SU-DHL-6 (cell line): ENCODE data around the gene OS9.

Experiments used
- EZH2phosphoT487 ChIP-seq: fragments of 200-600 bp; sonication (generic), shearing (Covaris generic); conservative IDR thresholded peaks from 2 replicates; pipeline ENCODE4 v1.6.1; 2018; ENCODE audit warnings: mild to moderate bottlenecking, antibody characterized with exemption, low read length, moderate library complexity, mixed read lengths
- TF ChIP-seq, protein P1 (sequence below): fragments of 200-600 bp; sonication (generic); IDR thresholded peaks from one replicate; pipeline ENCODE4 v1.5.1; 2017; ENCODE audit warnings: antibody characterized with exemption, mild to moderate bottlenecking, low read length, moderate library complexity; ENCODE audit not compliant: insufficient read depth, poor library complexity, severe bottlenecking

DNA sequence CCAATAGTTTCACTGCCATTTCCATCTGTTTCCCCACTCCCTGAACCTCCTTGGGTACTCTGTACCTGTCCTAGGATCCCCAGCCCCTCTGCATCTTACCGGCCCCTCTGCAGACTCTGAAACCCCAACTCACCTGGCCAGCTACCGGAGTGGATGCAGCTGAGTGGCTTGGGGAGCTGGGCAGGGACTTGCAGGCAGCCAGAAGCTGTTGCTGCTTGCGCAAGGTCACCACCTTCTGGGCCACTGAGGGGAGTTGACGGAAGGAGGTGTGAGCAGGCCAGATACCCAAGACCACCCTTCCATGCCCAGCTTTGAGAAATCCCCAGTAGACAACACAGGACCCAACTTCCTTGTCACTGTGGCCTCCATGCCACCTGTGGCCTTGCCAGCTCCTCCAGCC, 38.3 kb downstream of the OS9 start:
- TF ChIP-seq, protein P1, sequence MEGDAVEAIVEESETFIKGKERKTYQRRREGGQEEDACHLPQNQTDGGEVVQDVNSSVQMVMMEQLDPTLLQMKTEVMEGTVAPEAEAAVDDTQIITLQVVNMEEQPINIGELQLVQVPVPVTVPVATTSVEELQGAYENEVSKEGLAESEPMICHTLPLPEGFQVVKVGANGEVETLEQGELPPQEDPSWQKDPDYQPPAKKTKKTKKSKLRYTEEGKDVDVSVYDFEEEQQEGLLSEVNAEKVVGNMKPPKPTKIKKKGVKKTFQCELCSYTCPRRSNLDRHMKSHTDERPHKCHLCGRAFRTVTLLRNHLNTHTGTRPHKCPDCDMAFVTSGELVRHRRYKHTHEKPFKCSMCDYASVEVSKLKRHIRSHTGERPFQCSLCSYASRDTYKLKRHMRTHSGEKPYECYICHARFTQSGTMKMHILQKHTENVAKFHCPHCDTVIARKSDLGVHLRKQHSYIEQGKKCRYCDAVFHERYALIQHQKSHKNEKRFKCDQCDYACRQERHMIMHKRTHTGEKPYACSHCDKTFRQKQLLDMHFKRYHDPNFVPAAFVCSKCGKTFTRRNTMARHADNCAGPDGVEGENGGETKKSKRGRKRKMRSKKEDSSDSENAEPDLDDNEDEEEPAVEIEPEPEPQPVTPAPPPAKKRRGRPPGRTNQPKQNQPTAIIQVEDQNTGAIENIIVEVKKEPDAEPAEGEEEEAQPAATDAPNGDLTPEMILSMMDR: no peak
- TF ChIP-seq EZH2phosphoT487: no peak
